ENCODE results near the gene KMT2E.

GRCh38 chr7:105151152-105151551, 137.1 kb downstream of the KMT2E start:
- TF ChIP-seq POLR2AphosphoS5 (IDR thresholded peaks at IDR 0.05; ENCODE audit: low read depth, low read length) (no peak), POLR2A (IDR thresholded peaks at IDR 0.05; ENCODE audit: low read depth, low read length) (no peak), TAF1 (IDR thresholded peaks at IDR 0.05; ENCODE audit: low read depth, low read length) (no peak), SPI1 (IDR thresholded peaks at IDR 0.05; ENCODE audit: low read depth, low read length) (no peak)
